Vagina (tissue), 2 donors: ENCODE data around the gene CISTR.

Source experiments
- CTCF ChIP-seq, 3 experiments: fragments of 450-650 bp in 2 of 3; fragments of 200-600 bp in 1 of 3; sonication (generic) in 1 of 3; IDR thresholded peaks; one replicate each; pipeline ENCODE4 v1.5.1; 2017 to 2019; ENCODE audit warnings: antibody characterized with exemption in 3 of 3, mild to moderate bottlenecking in 2 of 3, moderate library complexity in 2 of 3
- POLR2A ChIP-seq, 2 donors: fragments of 450-650 bp; IDR thresholded peaks; one replicate each; pipeline ENCODE4 v1.6.1; 2017; ENCODE audit warnings: antibody characterized with exemption in 2 of 2, mild to moderate bottlenecking in 2 of 2, moderate library complexity in 2 of 2

GRCh38 chr12:53758081-53758729, 6.4 kb upstream of the CISTR start:
- no peak for TF ChIP-seq CTCF (IDR thresholded peaks at IDR 0.05)
- TF ChIP-seq POLR2A (IDR thresholded peaks at IDR 0.05) = no peak
